Neuronal stem cell (in vitro differentiated cells): ENCODE data around the gene GLT1D1.

Experiments used
- DNase-seq: peaks from one replicate; pipeline ENCODE4 v3.0.0-alpha.2; 2013; ENCODE audit warnings: low spot score
- H2AFZ ChIP-seq: one replicate; pipeline ENCODE4 v1.6.1; 2013; ENCODE audit warnings: mild to moderate bottlenecking, low read length, inconsistent platforms
- H2AK5ac ChIP-seq: 2 replicates; pipeline ENCODE4 v1.6.1; 2013; ENCODE audit warnings: low read depth, mild to moderate bottlenecking, inconsistent platforms, low read length, moderate library complexity, mixed read lengths
- H2BK120ac ChIP-seq: 2 replicates; pipeline ENCODE4 v1.6.1; 2013; ENCODE audit warnings: low read depth, mild to moderate bottlenecking, inconsistent platforms, low read length, moderate library complexity, mixed read lengths
- H2BK12ac ChIP-seq: one replicate; pipeline ENCODE4 v1.6.1; 2013; ENCODE audit warnings: low read length, inconsistent platforms
- H2BK15ac ChIP-seq: 2 replicates; pipeline ENCODE4 v1.6.1; 2013; ENCODE audit warnings: mild to moderate bottlenecking, low read length, inconsistent platforms, mixed read lengths
- H2BK5ac ChIP-seq: one replicate; pipeline ENCODE4 v1.6.1; 2013; ENCODE audit warnings: inconsistent platforms, mild to moderate bottlenecking, low read length, moderate library complexity
- H3K14ac ChIP-seq: one replicate; pipeline ENCODE4 v1.6.1; 2013; ENCODE audit warnings: low read length, inconsistent platforms
- H3K18ac ChIP-seq: 2 replicates; pipeline ENCODE4 v1.6.1; 2013; ENCODE audit warnings: low read length, inconsistent platforms
- H3K23ac ChIP-seq: 2 replicates; pipeline ENCODE4 v1.6.1; 2013; ENCODE audit warnings: low read depth, mild to moderate bottlenecking, mixed read lengths, low read length, inconsistent platforms; ENCODE audit not compliant: poor library complexity
- H3K27ac ChIP-seq: replicated peaks from 3 replicates; pipeline ENCODE4 v1.5.1; 2013; ENCODE audit warnings: low read length, inconsistent platforms
- H3K27me3 ChIP-seq, 3 experiments: 2 replicates each; pipeline ENCODE4 v1.6.1; 2013; ENCODE audit warnings: low read length in 3 of 3, mild to moderate bottlenecking in 2 of 3, inconsistent platforms in 1 of 3, low read depth in 1 of 3, mixed read lengths in 1 of 3, moderate library complexity in 1 of 3; ENCODE audit not compliant: control insufficient read depth in 3 of 3, insufficient read depth in 3 of 3
- H3K36me3 ChIP-seq, 2 donors: replicated peaks in 1 of 2; 2 replicates each; pipeline ENCODE4 v1.6.1; 2013; ENCODE audit warnings: low read length in 2 of 2; ENCODE audit not compliant: control insufficient read depth in 2 of 2, insufficient read depth in 2 of 2
- H3K4ac ChIP-seq: 2 replicates; pipeline ENCODE4 v1.6.1; 2013; ENCODE audit warnings: inconsistent platforms, mild to moderate bottlenecking, low read length, moderate library complexity
- H3K4me1 ChIP-seq, 2 donors: 1 replicate in 1 of 2; 2 replicates in 1 of 2; pipeline ENCODE4 v1.6.1; 2013; ENCODE audit warnings: low read length in 2 of 2, low read depth in 1 of 2; ENCODE audit not compliant: control insufficient read depth in 2 of 2, insufficient read depth in 1 of 2
- H3K4me2 ChIP-seq: one replicate; pipeline ENCODE4 v1.6.1; 2013; ENCODE audit warnings: mild to moderate bottlenecking, low read length, inconsistent platforms; ENCODE audit not compliant: insufficient read depth, poor library complexity, severe bottlenecking
- H3K4me3 ChIP-seq, 2 donors: 2 replicates each; pipeline ENCODE4 v1.5.1; 2013; ENCODE audit warnings: low read length in 2 of 2, mild to moderate bottlenecking in 2 of 2, inconsistent platforms in 1 of 2, moderate library complexity in 1 of 2
- H3K79me1 ChIP-seq: one replicate; pipeline ENCODE4 v1.6.1; 2013; ENCODE audit warnings: low read depth, mild to moderate bottlenecking, inconsistent platforms, low read length, moderate library complexity
- H3K9ac ChIP-seq: one replicate; pipeline ENCODE4 v1.6.1; 2013; ENCODE audit warnings: mild to moderate bottlenecking, low read depth, low read length, inconsistent platforms; ENCODE audit not compliant: poor library complexity
- H3K9me3 ChIP-seq, 2 donors: replicated peaks in 1 of 2; 2 replicates each; pipeline versions ENCODE3 to v1.6.1; 2013; ENCODE audit warnings: low read length in 2 of 2, mild to moderate bottlenecking in 2 of 2, inconsistent platforms in 1 of 2, low read depth in 1 of 2, mixed read lengths in 1 of 2, moderate library complexity in 1 of 2; ENCODE audit not compliant: control insufficient read depth in 2 of 2, insufficient read depth in 1 of 2
- H4K8ac ChIP-seq: one replicate; pipeline ENCODE4 v1.6.1; 2013; ENCODE audit warnings: low read depth, mild to moderate bottlenecking, inconsistent platforms, low read length, moderate library complexity
- H4K91ac ChIP-seq: one replicate; pipeline ENCODE4 v1.6.1; 2013; ENCODE audit warnings: low read length, low read depth, mild to moderate bottlenecking, inconsistent platforms; ENCODE audit not compliant: poor library complexity
- WGBS, 2 donors: extraction: QIAGEN DNeasy Blood & Tissue Kit; methylation state at CpG; one replicate each; pipeline ENCODE4 v1.1.7; 2013; ENCODE audit warnings: missing lambda C conversion rate in 2 of 2, mixed read lengths in 1 of 2; ENCODE audit not compliant: insufficient read length in 2 of 2, insufficient replicate concordance in 1 of 2; ENCODE audit errors: extremely low coverage in 2 of 2; 5-methylcytosine and 5-hydroxymethylcytosine counted together

GLT1D1 gene

DNA sequence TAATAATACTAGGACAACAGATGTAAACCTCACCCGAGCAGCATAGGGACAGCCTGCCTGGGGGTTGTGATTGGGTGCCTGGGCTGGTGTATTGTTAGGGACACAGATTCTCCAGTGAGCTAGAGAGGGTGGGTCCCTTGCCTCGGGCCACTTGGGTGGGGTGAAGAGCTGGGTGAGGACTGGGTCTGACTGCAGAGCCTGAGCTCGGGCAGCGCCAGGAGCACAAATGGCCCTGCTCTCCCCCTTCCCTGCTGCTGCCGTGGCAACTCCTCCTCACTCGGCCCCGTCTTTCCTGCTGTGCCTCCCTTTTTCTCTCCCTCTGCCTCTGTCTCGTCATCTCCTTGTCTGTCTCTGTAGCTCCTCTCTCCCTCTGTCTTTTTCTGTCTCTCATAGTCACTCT lies 115.4 kb downstream of the GLT1D1 start:
- H3K9ac ChIP-seq: no peak overlapping the region
- H3K4me2 ChIP-seq: no peak overlapping the region
- no CpG with 5 or more reads among the region's 8 CpGs for WGBS, 2 donors
- H2AFZ ChIP-seq: peak overlapping the region; percentile 78
- no peak overlapping the region for H2BK15ac ChIP-seq
- H4K91ac ChIP-seq: no peak overlapping the region
- no peak overlapping the region for H2AK5ac ChIP-seq
- H3K4ac ChIP-seq: no peak overlapping the region
- no peaks in the 10 kb centered on the region for H3K36me3 ChIP-seq
- DNase-seq: no peak
- no peak overlapping the region for H3K23ac ChIP-seq
- H4K8ac ChIP-seq: no peak overlapping the region
- H3K27ac ChIP-seq: no peak overlapping the region
- H2BK5ac ChIP-seq: no peak overlapping the region
- no peak overlapping the region for H3K4me3 ChIP-seq
- no peak overlapping the region for H3K14ac ChIP-seq
- H2BK120ac ChIP-seq: no peak overlapping the region
- peaks cover 0 to 6% (median 4%) of the 10 kb centered on the region in 3 experiments for H3K27me3 ChIP-seq
- peaks cover 16 to 17% of the 10 kb centered on the region in 2 donors for H3K4me1 ChIP-seq
- H3K9me3 ChIP-seq: no peaks in the 10 kb centered on the region
- H2BK12ac ChIP-seq: no peak overlapping the region
- no peaks in the 10 kb centered on the region for H3K79me1 ChIP-seq
- no peak overlapping the region for H3K18ac ChIP-seq

- peak overlapping the region; percentile 17 for H3K18ac ChIP-seq
- H3K4me3 ChIP-seq: peak overlapping the region in 1 of 2 donors; percentile 13
- DNase-seq: peak; percentile 35
Measured at GRCh38 chr12:128969480-128970055, 116.3 kb downstream of the GLT1D1 start.

GRCh38 chr12:128970110-128970509 lies 116.8 kb downstream of the GLT1D1 start:
- Histone ChIP-seq H3K9ac (peak overlapping the region; percentile 83), H2BK12ac (no peak overlapping the region), H3K4ac (no peak overlapping the region), H2BK120ac (no peak overlapping the region), H3K4me2 (peak overlapping the region; percentile 42), H3K18ac (peak overlapping the region; percentile 84), H4K8ac (no peak overlapping the region), H2AFZ (peak overlapping the region; percentile 78), H2BK15ac (peak overlapping the region; percentile 28), H2BK5ac (no peak overlapping the region), H3K36me3 (no peaks in the 10 kb centered on the region), H3K27me3 (peaks cover 0 to 6% (median 4%) of the 10 kb centered on the region in 3 experiments), H2AK5ac (peak overlapping the region; percentile 34), H3K27ac (no peak overlapping the region), H3K4me3 (no peak overlapping the region), H4K91ac (no peak overlapping the region), H3K23ac (no peak overlapping the region), H3K4me1 (peaks cover 17 to 26% of the 10 kb centered on the region in 2 donors), H3K14ac (peak overlapping the region; percentile 11), H3K79me1 (no peaks in the 10 kb centered on the region), H3K9me3 (no peaks in the 10 kb centered on the region)
- no CpG with 5 or more reads among the region's 13 CpGs for WGBS, 2 donors
- no peak for DNase-seq

More at GRCh38 chr12:128969480-128970055, 116.3 kb downstream of the GLT1D1 start:
- no peak overlapping the region for H3K27ac ChIP-seq
- no peaks in the 10 kb centered on the region for H3K79me1 ChIP-seq
- no peak overlapping the region for H3K23ac ChIP-seq
- H3K27me3 ChIP-seq: peaks cover 0 to 6% (median 4%) of the 10 kb centered on the region in 3 experiments
- no peak overlapping the region for H4K8ac ChIP-seq
- no peak overlapping the region for H3K4ac ChIP-seq
- no peak overlapping the region for H2BK15ac ChIP-seq
- H3K9ac ChIP-seq: no peak overlapping the region
- H3K4me2 ChIP-seq: peak overlapping the region; percentile 42
- H3K36me3 ChIP-seq: no peaks in the 10 kb centered on the region
- H2AK5ac ChIP-seq: no peak overlapping the region
- no CpG with 5 or more reads among the region's 18 CpGs for WGBS, 2 donors
- no peaks in the 10 kb centered on the region for H3K9me3 ChIP-seq
- H3K4me1 ChIP-seq: peaks cover 17 to 21% of the 10 kb centered on the region in 2 donors
- no peak overlapping the region for H2BK120ac ChIP-seq
- no peak overlapping the region for H4K91ac ChIP-seq
- H3K14ac ChIP-seq: no peak overlapping the region
- H2BK5ac ChIP-seq: no peak overlapping the region
- H2BK12ac ChIP-seq: no peak overlapping the region
- peak overlapping the region; percentile 78 for H2AFZ ChIP-seq

DNA sequence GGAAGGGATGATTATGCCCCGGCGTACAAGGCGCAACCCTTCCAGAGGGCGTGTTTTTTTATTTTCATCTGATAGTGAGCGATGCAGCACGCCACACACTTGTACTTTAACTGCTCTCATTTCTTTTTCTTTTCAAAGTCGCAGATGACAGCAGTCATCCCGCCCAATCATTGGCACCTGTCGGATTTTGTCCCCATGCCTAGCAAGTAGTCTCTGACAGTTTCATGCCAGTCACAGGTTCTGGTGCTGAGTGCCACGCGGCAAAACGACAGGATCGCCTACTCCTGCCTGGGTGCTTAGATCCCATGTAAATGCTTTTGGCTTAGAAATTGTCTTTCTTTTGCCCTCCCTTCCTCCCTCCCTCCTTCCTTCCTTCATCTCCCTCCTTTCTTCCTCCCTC lies 117.7 kb downstream of the GLT1D1 start:
- Histone ChIP-seq H2AK5ac (no peak overlapping the region), H3K4me2 (no peak overlapping the region), H3K4ac (no peak overlapping the region), H2AFZ (no peak overlapping the region), H2BK15ac (peak overlapping the region; percentile 28), H4K8ac (no peak overlapping the region), H3K4me3 (no peak overlapping the region), H4K91ac (no peak overlapping the region), H3K18ac (peak overlapping the region; percentile 84), H2BK120ac (no peak overlapping the region), H3K9me3 (no peaks in the 10 kb centered on the region), H3K23ac (no peak overlapping the region), H3K4me1 (peaks cover 17 to 26% of the 10 kb centered on the region in 2 donors), H2BK12ac (no peak overlapping the region), H3K36me3 (no peaks in the 10 kb centered on the region), H3K9ac (no peak overlapping the region), H2BK5ac (no peak overlapping the region), H3K14ac (no peak overlapping the region), H3K79me1 (no peaks in the 10 kb centered on the region), H3K27me3 (peaks cover 0 to 6% (median 4%) of the 10 kb centered on the region in 3 experiments), H3K27ac (no peak overlapping the region)
- DNase-seq: no peak
- no CpG with 5 or more reads among the region's 13 CpGs for WGBS, 2 donors
